Smooth muscle cell (in vitro differentiated cells): ENCODE results near the gene CRYGS. TPM values are rescaled to one million over a fixed set of nuclear protein-coding genes. Genes with fewer than 3 reads are reported as not detected.

Source experiments
- DNase-seq: peaks from one replicate; lab custom pipeline; 2025; ENCODE audit not compliant: unreplicated experiment; lab: John Stamatoyannopoulos, UW
- H2AFZ ChIP-seq: fragments of 200-600 bp; sonication (generic); 2 replicates; pipeline ENCODE4 v1.6.0; 2016; ENCODE audit warnings: antibody characterized with exemption, low read depth, mild to moderate bottlenecking
- H3F3A ChIP-seq: fragments of 200-600 bp; sonication (generic); 2 replicates; pipeline ENCODE4 v1.6.0; 2017; ENCODE audit warnings: antibody characterized with exemption, low read depth
- H3K27ac ChIP-seq: fragments of 200-600 bp; sonication (generic); 2 replicates; pipeline ENCODE4 v1.5.1; 2016; ENCODE audit warnings: low read depth, mild to moderate bottlenecking
- H3K27me3 ChIP-seq: fragments of 200-600 bp; sonication (generic); 2 replicates; pipeline ENCODE4 v1.6.1; 2016; ENCODE audit warnings: low read depth, mild to moderate bottlenecking
- H3K36me3 ChIP-seq: fragments of 200-600 bp; sonication (generic); 2 replicates; pipeline ENCODE4 v1.5.1; 2016; ENCODE audit warnings: low read depth
- H3K4me1 ChIP-seq: fragments of 200-600 bp; sonication (generic); 2 replicates; pipeline ENCODE4 v1.5.1; 2016; ENCODE audit warnings: low read depth
- H3K4me2 ChIP-seq: fragments of 200-600 bp; sonication (generic); 2 replicates; pipeline ENCODE4 v1.6.0; 2016; ENCODE audit warnings: mild to moderate bottlenecking
- H3K4me3 ChIP-seq: fragments of 200-600 bp; sonication (generic); 2 replicates; pipeline ENCODE4 v1.5.1; 2016; ENCODE audit warnings: mild to moderate bottlenecking
- H3K79me2 ChIP-seq: fragments of 200-600 bp; sonication (generic); 2 replicates; pipeline ENCODE4 v1.6.0; 2016; ENCODE audit warnings: low read depth, mild to moderate bottlenecking
- H3K9ac ChIP-seq: fragments of 200-600 bp; sonication (generic); 2 replicates; pipeline ENCODE4 v1.6.0; 2016; ENCODE audit warnings: low read depth
- H3K9me3 ChIP-seq: fragments of 200-600 bp; sonication (generic); replicated peaks from 2 replicates; pipeline ENCODE4 v1.5.1; 2016; ENCODE audit warnings: low read depth
- H4K20me1 ChIP-seq: fragments of 200-600 bp; sonication (generic); 2 replicates; pipeline ENCODE4 v1.6.0; 2016; ENCODE audit warnings: low read depth
- WGBS: methylation state at CpG from one replicate; pipeline ENCODE4 v1.1.7; 2016; ENCODE audit warnings: low lambda C conversion rate; 5-methylcytosine and 5-hydroxymethylcytosine counted together
- polyA plus RNA-seq: library from polyadenylated mRNA; unstranded; fragments of >200 nt; fragmentation: Nextera tagmentation; extraction: Ambion mirVana; gene quantifications from 2 replicates; pipeline ENCODE4 v1.2.1, GENCODE V29; 2016
- total RNA-seq: library from RNA; depleted of rRNA; stranded (reverse); fragments of >200 nt; gene quantifications from 2 replicates; pipeline ENCODE4 v1.2.3, GENCODE V29; 2014
- TF ChIP-seq, protein P1 (sequence below): fragments of 200-600 bp; sonication (generic); IDR thresholded peaks from 2 replicates; pipeline ENCODE4 v1.5.1; 2017; ENCODE audit warnings: borderline replicate concordance, mild to moderate bottlenecking, antibody characterized with exemption; ENCODE audit not compliant: insufficient read depth, poor library complexity, severe bottlenecking

The CRYGS gene
- total and polyA plus RNA-seq, 2 experiments from 2014 or later: 5.5 to 6.6 TPM

DNA sequence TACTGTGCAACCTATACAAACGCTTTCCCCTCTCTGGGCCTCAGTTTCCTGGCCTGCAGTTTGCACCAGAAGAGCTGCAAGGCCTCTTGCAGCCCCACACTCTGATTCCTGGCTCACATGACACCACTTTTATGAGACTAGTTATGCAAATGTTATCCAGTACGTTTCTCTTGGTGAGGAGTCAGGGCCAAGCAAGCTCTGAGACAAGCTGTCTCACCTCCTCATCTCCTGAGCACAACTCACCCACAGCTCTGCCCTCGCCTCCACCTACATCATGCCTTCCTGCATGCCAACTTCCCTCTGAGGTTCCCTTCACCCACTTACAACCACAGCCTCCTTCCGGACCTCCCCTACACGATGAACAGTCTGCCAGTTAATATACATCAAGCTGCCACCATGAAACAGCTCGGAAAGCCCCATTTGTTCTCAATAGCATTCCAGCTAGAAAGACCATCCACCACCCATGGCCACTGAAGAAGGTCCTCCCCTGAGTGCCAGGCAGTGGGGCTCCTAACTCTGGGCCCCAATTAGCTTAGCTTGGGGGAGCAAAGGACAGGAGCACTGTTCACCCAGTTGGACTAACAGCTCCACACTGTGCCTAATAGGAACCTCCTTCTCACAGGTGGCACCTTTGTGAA lies 25.0 kb downstream of the CRYGS start:
- TF ChIP-seq, protein P1, sequence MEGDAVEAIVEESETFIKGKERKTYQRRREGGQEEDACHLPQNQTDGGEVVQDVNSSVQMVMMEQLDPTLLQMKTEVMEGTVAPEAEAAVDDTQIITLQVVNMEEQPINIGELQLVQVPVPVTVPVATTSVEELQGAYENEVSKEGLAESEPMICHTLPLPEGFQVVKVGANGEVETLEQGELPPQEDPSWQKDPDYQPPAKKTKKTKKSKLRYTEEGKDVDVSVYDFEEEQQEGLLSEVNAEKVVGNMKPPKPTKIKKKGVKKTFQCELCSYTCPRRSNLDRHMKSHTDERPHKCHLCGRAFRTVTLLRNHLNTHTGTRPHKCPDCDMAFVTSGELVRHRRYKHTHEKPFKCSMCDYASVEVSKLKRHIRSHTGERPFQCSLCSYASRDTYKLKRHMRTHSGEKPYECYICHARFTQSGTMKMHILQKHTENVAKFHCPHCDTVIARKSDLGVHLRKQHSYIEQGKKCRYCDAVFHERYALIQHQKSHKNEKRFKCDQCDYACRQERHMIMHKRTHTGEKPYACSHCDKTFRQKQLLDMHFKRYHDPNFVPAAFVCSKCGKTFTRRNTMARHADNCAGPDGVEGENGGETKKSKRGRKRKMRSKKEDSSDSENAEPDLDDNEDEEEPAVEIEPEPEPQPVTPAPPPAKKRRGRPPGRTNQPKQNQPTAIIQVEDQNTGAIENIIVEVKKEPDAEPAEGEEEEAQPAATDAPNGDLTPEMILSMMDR: no peak
- no peaks in the 10 kb centered on the region for H3F3A ChIP-seq
- no peak overlapping the region for H3K4me3 ChIP-seq
- H3K27me3 ChIP-seq: no peaks in the 10 kb centered on the region
- H2AFZ ChIP-seq: no peak overlapping the region
- no peaks in the 10 kb centered on the region for H3K79me2 ChIP-seq
- DNase-seq: no peak
- H3K36me3 ChIP-seq: no peaks in the 10 kb centered on the region
- no peaks in the 10 kb centered on the region for H3K9me3 ChIP-seq
- H3K27ac ChIP-seq: no peak overlapping the region
- peaks cover 9% of the 10 kb centered on the region for H3K4me1 ChIP-seq
- no peak overlapping the region for H3K4me2 ChIP-seq
- no peak overlapping the region for H3K9ac ChIP-seq
- WGBS: 73% methylated on average over 6 of the region's 6 CpGs
- H4K20me1 ChIP-seq: no peaks in the 10 kb centered on the region

DNA sequence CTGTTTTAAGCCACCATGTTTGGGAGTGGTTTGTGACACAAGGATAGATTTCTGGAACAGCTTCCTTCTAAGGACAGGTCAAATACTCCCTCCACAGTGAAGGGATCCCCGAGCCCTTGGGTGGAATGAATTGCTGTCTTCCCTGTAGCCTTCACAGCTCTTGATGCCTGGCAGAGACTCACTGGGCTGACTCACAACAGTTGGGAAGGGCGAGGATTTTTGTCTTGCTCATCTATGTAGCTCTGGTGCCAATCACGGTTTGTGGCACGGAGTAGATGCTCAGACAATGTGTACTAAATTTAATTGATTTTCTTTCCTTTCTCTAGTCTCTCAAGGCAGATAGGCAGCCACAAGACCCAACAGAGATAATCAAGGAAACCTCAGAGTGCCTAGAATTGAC lies 27.0 kb downstream of the CRYGS start:
- Histone ChIP-seq H3F3A (no peaks in the 10 kb centered on the region), H4K20me1 (no peaks in the 10 kb centered on the region), H3K36me3 (no peaks in the 10 kb centered on the region), H3K4me1 (peaks cover 6% of the 10 kb centered on the region), H2AFZ (no peak overlapping the region), H3K27ac (no peak overlapping the region), H3K4me3 (no peak overlapping the region), H3K79me2 (no peaks in the 10 kb centered on the region), H3K9ac (no peak overlapping the region), H3K4me2 (no peak overlapping the region), H3K9me3 (no peaks in the 10 kb centered on the region), H3K27me3 (peaks cover 11% of the 10 kb centered on the region)
- TF ChIP-seq, protein P1: no peak
- WGBS: 93% methylated on average over 4 of the region's 4 CpGs
- DNase-seq: no peak

DNA sequence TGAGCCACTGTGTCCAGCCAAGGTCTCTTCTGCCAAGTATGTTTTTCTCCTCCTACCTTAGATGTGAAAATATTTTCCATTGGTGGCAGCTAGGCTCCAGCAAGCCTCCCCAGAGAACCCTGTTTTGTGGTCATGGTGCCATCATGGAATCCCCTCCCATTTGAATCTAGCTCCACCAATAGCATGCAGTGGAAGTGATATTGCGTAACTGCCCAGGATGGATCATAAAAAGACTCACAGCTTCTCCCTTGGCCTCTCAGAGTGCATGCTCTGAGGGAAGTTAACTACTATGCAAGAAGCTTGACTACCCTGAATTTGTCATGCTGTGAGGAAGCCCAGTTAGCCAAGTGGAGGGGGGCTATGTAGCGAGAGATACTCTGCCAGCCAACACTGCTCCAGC lies 27.5 kb downstream of the CRYGS start:
- Histone ChIP-seq H3K27ac (no peak overlapping the region), H2AFZ (no peak overlapping the region), H3K36me3 (no peaks in the 10 kb centered on the region), H3K4me3 (no peak overlapping the region), H3K4me1 (peaks cover 2% of the 10 kb centered on the region), H3K27me3 (peaks cover 11% of the 10 kb centered on the region), H3K9ac (no peak overlapping the region), H3K9me3 (no peaks in the 10 kb centered on the region), H3K79me2 (no peaks in the 10 kb centered on the region), H3F3A (no peaks in the 10 kb centered on the region), H3K4me2 (no peak overlapping the region), H4K20me1 (no peaks in the 10 kb centered on the region)
- DNase-seq: no peak
- TF ChIP-seq, protein P1: no peak
- 98% methylated on average over 2 of the region's 2 CpGs for WGBS

DNA sequence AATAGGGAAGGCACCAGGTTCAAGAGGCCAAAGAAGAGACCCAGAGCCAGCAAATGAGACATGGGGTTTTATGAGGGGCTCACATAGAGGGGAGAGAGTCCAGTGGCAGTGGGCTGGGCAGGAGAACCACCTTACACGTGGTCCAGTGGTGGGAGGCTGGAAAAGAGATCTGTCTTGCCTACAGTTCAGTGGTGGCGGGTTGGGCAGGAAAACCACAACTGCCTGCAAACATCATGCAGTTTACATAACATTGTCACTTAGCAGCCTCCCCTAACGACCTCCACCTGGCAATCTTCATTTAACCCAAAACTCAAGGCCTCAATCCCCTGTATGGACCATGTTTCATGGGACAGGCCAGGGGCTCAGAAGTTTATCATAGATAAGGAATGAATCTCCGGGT lies 29.1 kb downstream of the CRYGS start:
- H3K79me2 ChIP-seq: no peaks in the 10 kb centered on the region
- no peak for DNase-seq
- no peak overlapping the region for H3K9ac ChIP-seq
- H4K20me1 ChIP-seq: no peaks in the 10 kb centered on the region
- no peak overlapping the region for H2AFZ ChIP-seq
- H3F3A ChIP-seq: no peaks in the 10 kb centered on the region
- TF ChIP-seq, protein P1: no peak
- no peaks in the 10 kb centered on the region for H3K9me3 ChIP-seq
- no peaks in the 10 kb centered on the region for H3K4me1 ChIP-seq
- H3K27ac ChIP-seq: no peak overlapping the region
- H3K36me3 ChIP-seq: no peaks in the 10 kb centered on the region
- 91% methylated on average over 4 of the region's 4 CpGs for WGBS
- no peak overlapping the region for H3K4me3 ChIP-seq
- H3K4me2 ChIP-seq: no peak overlapping the region
- peaks cover 14% of the 10 kb centered on the region for H3K27me3 ChIP-seq
